ENCODE measurements around the gene FNBP1.

FNBP1 gene

GRCh38 chr9:129869585-129870501 lies 173.1 kb downstream of the FNBP1 start:
- no peak for DNase-seq

GRCh38 chr9:129868872-129869486 lies 174.0 kb downstream of the FNBP1 start:
- no peak for DNase-seq

DNA sequence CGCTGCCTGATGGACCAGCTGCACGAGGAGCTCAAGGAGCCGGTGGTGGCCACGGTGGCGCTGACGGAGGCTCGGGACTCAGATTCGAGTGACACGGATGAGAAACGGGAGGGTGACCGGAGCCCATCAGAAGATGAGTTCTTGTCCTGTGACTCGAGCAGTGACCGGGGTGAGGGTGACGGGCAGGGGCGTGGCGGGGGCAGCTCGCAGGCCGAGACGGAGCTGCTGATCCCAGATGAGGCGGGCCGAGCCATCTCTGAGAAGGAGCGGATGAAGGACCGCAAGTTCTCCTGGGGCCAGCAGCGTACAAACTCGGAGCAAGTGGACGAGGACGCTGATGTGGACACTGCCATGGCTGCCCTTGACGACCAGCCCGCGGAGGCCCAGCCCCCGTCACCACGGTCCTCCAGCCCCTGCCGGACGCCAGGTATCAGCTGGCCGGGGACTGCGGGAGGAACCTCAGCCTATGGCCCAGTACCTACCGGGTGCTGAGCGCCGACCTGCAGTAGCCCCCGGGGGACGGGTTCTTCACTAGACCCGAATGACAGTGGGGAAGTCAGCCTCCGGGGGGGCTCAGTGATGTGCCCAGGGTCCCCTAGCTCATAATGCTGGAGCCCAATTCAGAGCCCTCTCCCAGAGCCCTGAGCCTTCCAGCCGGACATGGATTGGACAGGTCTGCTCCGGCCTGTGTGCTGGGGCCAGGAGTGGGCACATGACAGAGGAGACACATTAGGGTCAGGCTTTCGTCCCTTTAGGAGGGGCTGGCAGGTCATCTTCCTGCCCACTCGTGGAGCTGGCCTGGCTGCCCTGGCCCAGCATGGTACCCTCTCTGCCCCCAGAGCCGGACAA lies 174.7 kb downstream of the FNBP1 start:
- no peak for DNase-seq

GRCh38 chr9:129867136-129868022 lies 175.6 kb downstream of the FNBP1 start:
- DNase-seq, result no peak

- DNase-seq, result no peak
Observed at GRCh38 chr9:129866394-129867135, 176.4 kb downstream of the FNBP1 start.

DNA sequence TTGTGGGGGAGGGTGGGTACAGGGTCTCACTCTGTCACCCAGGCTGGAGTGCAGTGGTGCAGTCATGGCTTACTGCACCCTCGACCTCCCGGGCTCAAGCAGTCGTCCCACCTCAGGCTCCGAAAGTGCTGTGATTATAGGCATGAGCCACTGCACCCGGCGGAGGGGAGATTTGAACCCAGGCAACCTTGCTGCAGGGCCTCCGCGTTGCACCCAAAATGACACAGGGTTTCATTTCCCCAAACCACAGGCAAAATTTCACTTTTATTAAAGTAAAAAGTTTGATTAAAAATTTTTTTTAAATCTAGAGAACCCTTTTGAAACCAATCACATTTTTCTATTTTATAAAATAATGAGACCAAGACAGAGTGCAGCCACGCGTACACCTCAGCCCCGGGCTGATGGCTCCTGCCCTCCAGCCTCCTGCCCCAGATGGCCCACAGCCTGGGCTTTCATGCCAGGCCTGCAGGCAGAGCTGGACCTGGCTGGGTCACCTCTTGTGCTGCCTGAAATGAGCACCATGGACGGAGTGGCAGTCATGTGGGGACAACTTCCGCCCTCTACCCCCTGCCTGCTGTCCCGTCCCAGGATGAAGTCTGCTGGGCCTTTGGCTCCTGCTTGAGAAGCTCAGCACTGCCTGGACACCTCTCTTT lies 177.2 kb downstream of the FNBP1 start:
- no peak for DNase-seq

GRCh38 chr9:129864991-129865647 lies 177.9 kb downstream of the FNBP1 start:
- no peak for DNase-seq

DNA sequence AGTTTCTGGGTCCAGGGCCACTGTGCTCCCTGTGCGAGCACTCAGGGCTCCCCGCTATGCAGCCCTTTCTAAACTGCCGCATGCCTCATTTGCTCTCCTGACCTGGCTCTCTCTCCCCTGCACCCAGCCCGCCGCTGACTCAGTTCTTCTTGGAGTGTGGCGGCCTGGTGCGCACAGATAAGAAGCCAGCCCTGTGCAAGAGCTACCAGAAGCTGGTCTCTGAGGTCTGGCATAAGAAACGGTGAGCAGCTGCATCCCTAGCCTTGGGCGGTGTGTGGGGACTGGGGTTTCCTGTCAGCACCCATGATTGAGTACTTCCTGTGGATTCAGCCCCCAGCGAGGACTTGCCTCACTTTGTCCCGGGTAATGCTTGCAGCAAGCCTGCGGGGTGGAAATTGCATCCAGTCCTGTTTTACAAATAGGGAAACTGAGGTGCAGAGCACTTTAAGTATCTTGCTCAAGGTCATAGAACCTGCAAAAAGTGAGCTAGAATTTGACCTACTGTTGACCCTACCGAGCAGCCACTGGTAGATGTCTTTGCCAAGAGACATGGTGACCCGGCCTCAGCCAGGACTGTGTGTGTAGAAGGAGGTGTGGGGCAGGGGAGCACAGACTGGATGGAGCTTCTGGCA lies 179.8 kb downstream of the FNBP1 start:
- no peak for DNase-seq

DNA sequence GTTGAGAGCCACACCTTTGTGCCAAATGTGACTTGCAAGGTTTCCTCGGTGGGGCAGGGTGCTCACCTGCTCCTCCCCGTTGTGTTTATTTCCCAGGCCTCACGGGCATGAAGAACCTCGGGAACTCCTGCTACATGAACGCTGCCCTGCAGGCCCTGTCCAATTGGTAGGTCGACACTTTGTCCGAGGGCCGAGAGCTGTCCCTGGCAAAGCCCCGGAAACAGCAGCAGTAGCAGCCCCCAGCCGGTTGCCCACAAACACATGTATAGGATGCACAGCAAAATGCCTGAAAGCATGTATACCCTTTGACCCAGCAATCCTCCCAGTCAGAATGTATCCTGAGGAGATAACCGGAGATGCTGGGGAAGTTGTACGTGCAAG lies 181.6 kb downstream of the FNBP1 start:
- DNase-seq, result no peak

GRCh38 chr9:129860653-129861446 lies 182.1 kb downstream of the FNBP1 start:
- no peak for DNase-seq

GRCh38 chr9:129858167-129858962 lies 184.6 kb downstream of the FNBP1 start:
- DNase-seq, result no peak

- DNase-seq, result no peak
Observed at GRCh38 chr9:129857207-129857606, 185.8 kb downstream of the FNBP1 start.

- no peak for DNase-seq
Observed at GRCh38 chr9:129854588-129855110, 188.3 kb downstream of the FNBP1 start.

- no peak for DNase-seq
Observed at GRCh38 chr9:129853614-129854013, 189.4 kb downstream of the FNBP1 start.

DNA sequence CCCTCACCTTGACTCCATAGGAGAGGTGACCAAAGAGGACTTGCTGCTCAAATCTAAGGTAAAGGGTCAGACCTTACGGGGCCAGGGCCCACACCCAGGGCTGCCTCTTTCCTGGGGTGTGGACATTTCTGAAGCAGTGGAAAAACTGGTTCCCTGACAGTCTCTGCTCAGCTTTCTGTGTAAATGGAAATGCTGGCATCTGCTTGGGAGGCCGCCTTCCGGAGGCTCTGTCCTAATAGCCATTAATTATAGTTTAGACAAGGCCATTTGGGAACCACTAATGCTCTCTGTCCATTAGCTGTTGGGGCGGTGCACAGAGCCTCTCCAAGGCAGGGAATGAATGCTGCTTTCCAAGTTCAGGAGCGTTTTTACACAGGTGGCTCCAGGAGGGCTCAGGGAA lies 190.4 kb downstream of the FNBP1 start:
- DNase-seq, result no peak

GRCh38 chr9:129851821-129852220 lies 191.2 kb downstream of the FNBP1 start:
- DNase-seq, result no peak

- DNase-seq, result no peak
Observed at GRCh38 chr9:129850821-129851550, 192.0 kb downstream of the FNBP1 start.
